ENCODE measurements around the gene AMPD3.

The AMPD3 gene

DNA sequence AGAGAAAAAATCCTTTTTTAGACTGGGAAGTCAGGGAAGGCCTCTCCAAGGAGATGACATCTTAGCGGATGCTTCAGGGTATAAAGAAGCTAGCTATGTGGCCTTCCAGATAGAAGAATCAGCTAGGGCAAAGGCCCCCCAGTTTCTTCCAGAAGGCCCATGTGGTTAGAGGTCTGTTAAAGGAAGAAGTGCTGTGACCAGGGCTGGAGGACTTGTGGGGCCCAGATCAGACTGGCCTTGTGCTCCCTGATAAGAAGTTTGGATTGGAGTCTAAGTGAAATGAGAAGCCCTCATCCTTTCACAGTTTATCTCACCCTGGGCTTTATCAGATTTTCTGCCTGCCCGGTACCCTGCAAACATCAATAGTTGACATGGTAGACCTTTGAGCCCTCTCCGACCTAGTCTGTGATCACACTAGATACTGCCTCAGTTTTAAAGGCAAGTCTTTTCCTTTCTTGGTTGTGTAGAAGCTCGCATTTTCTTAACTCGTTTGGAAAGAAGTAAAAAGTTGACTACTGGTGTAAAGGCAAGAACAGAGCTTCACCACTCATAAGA lies 7.8 kb downstream of the AMPD3 start:
- no peak for DNase-seq

DNA sequence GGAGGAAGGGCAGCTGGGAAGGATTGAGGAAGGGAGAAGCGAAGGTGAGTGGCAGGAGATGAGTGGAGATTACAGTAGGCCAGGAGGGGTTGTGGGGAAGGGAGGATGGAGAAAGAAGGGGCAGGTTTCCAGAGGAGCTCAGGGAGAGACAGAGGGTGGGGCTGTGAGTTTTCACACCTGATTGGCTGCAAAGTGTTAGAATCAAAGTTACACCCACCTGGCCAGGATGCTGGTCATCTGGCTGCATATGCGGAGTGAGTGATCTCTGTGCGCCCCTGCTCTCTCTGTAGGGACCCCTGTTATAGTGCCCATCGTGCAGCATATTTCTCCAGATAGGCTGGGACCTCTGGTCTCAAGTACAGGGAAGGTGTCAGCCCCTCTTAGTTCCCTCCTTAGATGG lies 18.3 kb downstream of the AMPD3 start:
- no peak for DNase-seq

DNA sequence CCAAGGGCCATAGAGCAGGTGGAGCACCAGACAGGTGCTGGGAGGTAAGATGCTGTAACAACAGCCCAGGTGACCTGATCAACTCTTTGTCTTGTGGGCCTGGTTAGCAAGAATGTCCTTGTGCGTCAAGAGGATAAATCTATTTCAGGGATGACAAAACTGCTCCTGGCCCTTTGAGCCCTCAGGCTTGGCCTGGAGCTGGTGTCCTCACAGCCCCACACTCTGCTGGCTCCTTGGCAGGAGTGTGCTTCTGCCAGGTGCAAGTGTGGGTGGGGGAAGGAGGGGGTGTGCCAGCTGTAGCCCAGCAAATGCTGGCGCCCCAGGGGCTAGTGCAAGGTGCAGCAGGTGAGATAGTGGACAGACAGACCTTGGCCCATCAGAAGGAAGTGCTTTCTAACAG lies 19.5 kb downstream of the AMPD3 start:
- no peak for DNase-seq

DNA sequence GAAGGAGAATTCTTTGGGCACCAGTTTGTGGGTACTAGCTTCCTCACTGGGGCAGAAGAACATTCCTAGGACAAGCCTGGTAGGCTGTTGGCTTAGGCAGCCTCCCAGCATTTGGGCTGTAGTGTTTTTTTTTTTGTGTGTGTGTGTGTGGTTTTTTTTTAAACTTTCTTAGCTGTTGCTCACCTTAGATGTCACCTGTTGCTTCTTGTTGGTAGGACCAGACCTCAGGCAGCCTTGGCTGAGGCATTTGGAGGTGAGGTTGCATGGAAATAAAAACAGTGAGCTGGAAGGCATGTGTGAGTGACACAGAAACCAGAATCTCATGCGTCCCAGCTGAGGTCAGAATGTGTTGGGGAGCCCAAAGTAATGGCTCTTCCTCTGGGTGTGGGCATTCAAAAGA lies 21.3 kb downstream of the AMPD3 start:
- DNase-seq: no peak

DNA sequence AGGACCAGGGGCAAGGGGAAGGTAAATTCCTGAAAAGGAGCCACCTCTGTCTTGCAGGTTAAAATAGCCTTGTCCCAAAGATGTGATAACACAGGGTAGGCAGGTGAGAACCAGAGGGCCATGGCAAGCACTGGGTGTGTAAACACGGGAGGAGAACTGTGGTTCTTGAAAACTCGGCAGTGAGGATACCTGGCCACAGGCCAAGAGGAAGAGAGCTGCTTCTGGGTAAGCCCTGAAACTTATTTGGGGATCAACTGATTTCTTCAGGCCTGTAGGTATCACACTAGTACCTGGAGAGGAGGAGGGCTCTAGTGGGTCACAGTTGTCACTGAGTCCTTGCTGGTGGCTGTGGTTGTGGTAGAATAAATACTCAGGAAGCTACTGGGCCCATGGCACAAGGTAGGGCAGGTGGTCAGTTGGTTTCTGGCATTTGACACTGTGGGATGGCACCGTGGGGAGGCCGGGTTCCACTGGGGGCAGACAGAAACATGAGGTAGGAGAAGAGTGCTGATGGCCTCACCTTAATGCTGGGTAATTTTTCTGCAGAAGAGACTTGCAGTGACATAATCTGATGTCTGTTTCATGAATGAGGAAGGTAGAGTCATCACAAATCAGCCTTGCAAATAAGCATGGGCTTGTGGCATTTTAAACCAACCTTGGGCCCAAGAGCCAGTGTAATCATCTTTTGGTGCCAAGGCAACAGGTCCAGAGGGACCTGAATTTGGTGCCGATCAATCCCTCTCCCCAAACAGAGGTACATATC lies 22.0 kb downstream of the AMPD3 start:
- no peak for DNase-seq

DNA sequence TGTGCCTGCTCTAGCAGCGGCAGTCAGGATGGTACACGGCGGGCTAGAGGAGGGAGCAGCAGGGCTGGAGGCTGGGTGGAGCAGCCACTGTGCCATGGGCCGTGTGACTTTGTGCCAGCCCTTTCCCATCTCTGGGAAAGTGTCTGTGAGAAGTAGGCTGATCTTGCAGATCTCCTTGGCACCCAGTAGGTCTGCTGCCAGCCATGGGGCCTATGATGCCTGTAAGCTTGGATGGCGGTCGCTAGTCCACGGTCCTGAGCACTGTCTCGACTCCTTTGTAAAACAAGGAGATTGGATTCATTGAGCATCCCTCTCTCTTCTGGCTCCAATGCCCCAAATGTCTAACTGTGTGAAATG lies 22.6 kb downstream of the AMPD3 start:
- DNase-seq: no peak

DNA sequence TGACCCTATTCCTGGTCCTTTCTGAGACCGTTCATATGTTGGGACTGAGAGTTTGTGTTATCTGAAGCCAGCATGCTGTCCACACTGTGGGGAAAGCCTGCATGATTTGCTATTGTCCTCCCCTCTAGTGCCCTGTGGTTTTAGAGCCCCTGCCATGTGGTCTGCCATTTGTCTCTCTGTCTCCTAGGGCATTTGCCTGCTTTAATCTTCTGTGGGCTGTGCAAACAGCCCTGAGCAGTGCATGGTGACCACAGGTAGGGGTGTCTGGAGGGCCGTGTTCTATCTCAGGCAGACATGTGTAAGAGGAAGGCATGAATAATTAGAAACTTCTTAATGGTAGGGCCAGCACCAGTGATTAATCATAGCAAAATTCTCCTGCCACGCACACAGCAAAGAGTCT lies 23.0 kb downstream of the AMPD3 start:
- no peak for DNase-seq

DNA sequence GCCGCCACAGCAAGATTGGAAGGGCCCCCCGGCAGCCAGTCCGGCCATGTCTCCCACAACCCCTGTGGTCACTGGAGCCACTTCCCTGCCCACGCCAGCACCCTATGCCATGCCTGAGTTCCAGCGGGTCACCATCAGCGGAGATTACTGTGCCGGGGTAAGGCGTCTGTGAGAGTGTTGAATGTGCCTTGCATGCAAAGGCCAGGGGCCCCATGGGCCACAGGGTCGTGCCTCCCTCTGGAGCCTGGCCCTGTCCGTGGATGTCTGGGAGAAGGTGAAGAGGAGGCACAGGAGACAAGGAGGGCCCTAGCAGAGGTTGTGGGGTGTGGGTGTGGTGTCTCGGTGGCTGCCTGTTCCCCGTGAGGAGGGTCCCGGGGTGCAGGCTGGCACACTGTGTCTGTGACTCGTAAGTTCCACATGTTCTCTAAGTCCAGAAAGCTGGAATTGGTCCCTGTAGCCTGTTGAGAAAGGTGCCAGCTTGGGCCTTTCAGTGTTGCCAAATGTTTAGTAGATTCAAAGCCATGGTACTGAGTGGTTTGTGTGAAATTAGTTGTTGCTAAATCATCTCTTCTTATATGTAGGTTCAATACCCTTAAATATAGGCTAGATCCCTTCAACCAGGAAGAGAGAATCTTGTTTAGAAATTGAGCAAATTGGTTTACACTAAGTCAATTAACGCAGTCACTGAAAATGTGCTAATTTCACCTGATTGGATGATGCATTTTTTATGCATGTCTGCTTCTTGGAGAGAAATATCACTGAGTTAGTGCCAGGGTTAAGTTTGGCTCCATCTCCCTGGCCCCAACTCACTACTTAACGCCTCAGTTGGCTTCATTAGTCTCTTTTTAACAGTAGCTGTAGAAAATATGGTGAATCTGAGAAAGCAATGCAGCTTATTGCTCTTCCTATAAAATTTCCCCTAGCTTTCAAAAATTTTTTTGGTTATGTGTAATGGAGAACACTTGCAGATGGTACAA lies 23.8 kb downstream of the AMPD3 start:
- DNase-seq: no peak

DNA sequence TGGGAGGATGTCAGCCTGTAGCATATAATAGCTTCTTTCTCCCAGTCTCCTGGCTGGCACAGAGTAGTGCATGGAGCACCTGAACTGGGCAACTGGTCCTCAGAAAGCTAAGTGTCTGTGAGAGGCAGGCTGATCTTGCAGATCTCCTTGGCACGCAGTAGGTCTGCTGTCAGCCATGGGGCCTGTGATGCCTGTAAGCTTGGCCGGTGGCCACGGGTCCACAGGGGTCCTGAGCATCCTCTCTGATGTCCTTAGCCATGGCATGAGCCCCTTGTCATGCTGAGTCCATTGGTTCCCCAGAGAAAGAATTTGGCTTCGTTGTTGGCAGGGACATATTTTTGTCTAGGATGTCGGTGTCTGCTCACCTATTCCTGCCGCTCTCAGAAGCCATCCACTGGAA lies 25.0 kb downstream of the AMPD3 start:
- no peak for DNase-seq

DNA sequence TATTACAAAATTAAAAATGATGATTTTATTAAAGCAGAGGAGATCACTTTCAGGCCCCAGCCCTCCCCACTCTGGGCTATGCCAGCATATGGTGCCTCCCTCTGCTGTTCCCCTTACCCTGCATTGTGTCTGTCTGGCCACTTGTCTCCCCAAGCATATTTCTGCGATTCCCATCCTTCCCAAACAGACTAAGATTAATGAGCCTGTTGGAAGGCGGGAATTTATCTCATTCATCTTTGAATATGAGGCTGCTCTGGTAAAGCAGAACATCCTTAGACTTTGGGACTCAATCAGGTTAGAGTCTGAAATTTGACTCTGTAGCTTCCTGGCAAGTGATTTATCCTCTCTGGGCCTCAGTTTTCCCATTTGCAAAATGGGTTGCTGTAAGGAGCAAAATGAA lies 25.7 kb downstream of the AMPD3 start:
- DNase-seq: no peak

DNA sequence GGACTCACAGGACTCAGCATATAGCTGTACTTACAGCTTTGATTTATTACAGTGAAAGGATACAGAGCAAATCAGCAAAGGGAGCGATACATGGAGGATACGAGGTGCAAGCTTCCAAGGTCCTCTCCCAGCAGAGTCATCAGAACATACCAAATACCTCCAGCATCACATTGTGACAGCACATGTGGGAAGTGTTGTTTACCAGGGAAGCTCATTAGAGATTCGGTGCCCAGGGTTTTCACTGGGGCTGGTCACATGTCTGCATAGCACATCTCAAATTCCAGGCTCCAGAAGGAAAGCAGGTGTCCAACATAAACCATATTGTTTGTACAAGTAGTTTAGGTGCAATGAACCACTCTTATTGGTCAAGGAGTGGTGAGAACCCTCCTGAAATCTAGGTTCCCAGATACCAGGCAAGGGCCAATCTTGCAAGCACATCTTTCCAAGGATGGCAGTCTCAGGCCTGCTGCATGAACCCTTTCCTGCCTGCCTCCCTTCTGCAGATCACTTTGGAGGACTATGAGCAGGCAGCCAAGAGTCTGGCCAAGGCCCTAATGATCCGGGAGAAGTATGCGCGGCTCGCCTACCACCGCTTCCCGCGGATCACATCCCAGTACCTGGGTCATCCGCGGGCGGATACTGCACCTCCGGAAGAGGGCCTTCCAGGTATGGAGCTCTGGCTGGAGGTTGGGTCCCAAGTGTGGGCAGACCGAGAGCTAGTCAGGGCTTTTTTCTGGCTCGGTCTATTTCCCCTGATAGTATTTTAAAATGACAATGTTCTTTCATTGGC lies 26.7 kb downstream of the AMPD3 start:
- no peak for DNase-seq

DNA sequence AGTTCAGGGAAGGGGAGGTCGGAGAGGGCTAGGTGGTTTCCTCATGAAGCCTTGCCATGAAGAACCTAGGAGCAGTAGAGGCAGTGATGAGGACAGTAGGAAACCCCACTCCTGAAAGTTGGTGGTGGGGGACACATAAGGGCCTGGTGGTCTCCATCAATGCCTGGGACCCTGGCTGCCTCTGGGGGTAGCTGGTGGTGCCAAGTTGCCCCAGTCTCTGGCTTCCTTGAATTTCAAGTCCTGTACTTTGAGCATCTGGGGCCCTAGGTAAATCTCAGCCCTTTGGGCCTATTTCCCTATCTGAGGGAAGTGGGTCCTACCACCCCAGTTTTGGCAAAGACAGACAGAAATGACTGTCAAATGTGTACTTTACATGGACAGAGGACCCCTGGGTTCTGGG lies 28.1 kb downstream of the AMPD3 start:
- DNase-seq: no peak

DNA sequence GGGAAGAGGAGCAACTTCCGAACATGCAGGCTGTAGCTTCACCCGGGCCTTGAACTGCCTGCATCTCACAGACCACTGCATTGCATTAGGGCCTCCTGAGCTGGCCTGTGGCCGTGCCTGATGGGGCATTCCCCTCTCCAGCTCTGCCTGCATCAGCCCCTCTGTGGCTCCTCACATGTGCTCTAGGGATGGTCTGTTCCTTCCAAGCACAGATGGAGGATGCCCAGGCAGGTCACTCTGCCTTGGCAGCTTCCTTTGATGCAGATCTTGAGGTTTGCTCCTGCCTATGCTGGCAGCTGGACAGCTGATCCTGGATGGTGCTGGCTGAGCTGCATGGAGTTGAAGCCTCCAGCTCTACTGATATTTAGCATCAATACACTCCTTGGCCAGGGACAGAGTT lies 28.5 kb downstream of the AMPD3 start:
- no peak for DNase-seq

DNA sequence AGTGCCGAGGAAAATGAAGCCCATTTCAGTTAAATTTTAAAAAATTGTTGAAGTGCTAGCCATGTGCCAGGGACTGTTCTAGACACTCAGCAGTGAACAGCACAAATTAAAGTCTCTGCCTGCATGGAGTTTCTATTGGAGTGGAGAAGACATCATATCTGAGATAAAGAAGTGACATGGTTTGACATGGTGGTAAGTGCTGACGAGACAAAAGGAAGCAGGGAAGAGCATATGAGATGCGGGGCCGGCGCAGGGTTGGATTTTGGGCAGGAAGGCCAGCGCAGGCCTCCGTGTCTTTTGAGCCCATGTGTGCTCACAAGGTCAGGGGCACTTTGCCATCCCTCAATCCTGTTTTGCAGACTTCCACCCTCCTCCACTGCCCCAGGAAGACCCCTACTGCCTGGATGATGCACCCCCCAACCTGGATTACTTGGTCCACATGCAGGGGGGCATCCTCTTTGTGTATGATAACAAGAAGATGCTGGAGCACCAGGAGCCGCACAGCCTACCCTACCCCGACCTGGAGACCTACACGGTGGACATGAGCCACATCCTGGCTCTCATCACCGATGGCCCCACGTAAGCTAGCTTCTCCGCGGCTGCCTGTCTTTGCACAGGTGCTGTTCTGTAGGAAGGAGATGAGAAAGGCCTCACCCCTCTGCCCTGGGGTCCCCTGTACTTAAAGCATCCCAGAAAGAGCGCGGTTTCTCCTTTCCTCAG lies 29.6 kb downstream of the AMPD3 start:
- no peak for DNase-seq

DNA sequence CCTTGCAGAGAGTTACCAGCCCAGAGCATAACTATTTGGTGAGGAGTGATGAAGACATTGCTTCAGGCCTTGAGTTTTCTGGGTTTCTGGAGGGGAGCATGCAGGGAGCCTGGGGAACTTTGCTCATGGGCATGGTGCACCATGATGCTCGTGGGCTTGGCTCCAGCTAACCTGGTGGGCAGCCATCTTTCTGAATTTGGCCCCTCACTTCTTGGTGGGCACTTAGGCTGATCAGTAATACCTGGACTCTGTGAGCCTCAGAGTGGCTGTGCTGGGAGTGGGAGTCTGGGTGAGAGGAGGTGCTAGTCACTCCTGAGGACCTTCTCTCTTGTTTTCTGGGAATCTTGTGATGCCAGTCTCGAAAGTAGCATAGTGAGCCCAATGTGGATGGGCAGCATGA lies 30.6 kb downstream of the AMPD3 start:
- DNase-seq: no peak

DNA sequence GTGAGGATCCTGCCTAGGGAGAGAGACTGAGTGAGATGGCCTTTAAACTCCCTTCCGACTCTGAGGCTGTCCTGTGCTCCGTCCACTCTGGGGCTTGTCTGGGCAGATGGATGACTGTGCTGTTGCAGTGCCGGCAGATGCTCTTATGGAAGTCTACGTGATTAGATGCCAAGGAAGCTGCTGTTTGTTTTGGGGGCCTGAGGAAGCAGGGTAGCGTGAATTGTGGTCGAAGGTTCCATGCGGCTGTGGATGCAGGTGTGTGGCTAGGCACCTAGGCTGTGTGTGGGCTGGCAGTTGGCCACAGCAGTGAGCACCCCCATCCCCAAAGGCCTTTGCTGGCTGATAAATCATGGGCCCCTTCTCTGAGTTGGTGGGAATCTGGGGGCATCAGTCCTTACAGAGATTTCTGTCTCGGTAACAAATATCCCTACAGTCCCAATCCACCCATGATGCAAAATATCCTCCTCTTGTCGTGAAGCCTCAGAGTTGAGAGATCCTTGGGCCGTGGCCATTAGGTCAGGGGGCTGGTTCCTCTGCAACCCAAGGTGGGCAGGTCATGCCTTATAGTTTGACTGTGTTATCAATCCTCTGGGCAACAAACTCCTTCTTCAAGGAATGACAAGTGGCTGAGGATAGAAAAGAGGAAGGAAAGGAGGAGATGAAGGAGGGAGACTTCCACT lies 31.2 kb downstream of the AMPD3 start:
- no peak for DNase-seq

DNA sequence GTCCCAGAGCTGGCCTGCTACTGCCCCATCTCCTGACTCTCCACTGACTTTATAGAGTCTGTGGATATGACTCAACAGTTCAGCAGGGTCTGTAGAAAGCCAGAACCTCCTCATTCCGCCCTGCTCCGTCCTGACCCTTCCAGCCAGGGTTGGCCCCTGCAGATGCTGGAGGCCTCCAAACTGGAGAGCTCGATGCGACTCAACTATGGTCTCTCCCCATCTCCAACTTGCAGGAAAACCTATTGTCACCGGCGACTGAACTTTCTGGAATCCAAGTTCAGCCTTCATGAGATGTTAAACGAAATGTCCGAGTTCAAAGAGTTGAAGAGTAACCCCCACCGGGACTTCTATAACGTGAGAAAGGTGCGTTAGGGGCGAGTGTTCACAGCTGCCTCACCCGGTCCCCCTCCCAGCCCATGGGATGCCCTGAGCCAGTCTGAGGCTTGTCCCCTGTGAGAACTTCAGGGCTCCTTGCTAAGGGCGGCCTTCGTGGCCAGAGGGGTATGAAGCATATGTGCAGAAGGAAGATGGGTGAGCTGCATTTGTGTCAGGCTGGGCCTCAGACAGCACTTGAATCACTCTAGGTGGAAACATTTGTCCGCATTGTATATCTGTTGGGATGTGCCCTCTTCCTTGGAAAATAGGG lies 32.1 kb downstream of the AMPD3 start:
- no peak for DNase-seq

DNA sequence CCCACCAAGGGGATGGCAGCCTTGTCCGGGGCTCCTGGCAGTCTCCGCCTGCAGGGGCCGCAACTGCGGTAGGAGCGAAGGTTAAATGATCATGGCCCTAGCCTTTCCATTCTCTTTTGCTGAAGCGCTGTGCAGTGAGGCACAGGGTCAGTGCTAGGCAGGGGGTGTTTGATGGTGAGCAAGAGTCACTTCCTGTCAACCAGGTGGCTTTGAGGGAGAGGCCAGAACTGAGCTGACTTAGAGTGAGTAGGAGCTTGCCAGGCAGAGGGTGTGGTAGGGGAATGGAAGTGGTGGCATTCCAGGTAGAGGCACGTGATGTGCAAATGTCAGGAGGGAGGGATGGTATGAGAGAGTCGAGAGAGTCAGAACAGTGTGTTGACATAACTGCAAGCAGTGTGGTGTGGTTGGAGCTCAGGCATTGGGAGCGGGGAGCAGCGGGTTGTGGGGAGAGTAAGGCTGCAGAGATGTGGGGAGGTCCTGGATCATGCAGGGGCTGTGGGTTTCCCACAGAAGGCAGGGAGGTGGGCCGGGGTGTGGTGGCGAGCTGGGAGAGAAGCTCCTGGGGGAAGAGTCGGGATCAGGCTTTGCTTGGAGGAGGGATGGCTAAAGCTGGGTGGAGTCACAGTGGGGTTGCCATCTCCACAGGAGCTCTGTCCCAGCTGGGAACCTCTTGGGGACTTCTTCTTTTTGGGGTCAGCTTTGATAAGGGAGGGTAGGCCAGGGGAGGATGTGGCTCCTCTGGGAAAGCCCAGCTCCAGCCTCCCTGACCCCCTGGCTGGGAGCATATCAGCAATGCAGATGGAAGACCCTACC lies 33.3 kb downstream of the AMPD3 start:
- no peak for DNase-seq

DNA sequence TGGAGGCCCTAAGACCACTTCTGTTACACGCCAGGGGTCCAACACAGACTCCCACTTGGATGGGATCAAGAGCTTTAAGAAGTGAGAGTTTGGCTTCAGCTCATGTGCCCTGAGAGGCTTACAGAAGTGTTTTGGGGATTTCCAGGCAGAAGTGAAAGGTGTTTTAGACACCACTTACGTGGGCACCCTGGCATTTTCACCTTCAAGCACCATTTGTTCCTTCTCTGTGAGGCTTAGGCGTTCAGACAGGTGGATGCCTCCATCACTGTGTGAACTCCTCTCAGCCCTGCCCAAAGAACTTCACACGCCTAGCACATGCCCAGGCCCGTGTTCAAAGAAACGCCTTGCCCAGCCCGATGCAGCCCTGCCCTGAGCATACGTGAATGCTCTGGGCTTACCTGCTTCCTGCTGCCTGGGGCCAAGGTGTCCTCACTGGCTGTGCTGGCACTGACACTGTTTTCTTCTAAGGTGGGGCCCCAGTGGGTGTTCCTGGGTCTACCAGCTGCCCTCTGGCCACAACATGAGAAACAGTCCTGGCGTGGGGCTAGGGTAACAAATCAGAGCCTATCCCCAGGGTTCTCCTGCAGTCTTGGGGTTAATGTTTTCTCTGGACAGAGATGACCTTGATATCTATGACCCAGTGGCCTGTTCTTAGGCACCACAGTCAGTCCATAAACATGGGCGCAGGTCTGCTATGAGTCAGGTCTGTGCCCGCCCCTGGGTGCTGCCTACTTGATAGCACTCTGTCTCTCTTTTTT lies 34.0 kb downstream of the AMPD3 start:
- no peak for DNase-seq

DNA sequence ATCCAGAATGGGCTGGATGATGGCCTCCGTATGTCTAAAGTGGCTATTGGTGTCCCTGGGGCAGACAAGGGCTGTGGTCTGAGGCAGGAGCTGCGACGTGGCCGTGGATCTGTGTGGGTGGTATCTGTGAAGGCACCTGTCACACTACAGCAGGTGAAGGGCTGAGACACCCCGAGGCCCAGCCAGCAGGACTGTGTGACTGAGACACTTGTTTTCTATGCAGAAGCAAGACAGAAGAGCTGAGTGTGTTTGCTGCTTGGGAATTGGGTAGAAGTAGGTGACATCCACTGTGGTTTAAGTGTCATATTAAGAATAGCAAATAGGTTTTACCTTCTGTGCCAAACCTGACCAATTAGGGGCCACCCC lies 35.0 kb downstream of the AMPD3 start:
- DNase-seq: no peak

All from NCI-H2171 treated with DMSO at 0.1 percent for 48 hours (cell line).